SK-N-SH treated with all-trans-retinoic acid at 6 μM for 48 hours (cell line): ENCODE data around the gene OR10X1.

Experiments used
- ATAC-seq: fragments of 200-7000 bp; cut with Tn5 transposase; 3 replicates; pipeline ENCODE4 v1.9.1; 2020; ENCODE audit warnings: mild to moderate bottlenecking, moderate library complexity
- ARNTL ChIP-seq: fragments of 450-650 bp; formaldehyde crosslinking; IDR thresholded peaks from 2 replicates; pipeline ENCODE4 v1.5.0; 2020; ENCODE audit warnings: low read depth, mild to moderate bottlenecking, moderate library complexity, borderline replicate concordance
- BACH2 ChIP-seq: fragments of 250-450 bp; sonication (Bioruptor Pico); IDR thresholded peaks from 2 replicates; pipeline ENCODE4 v1.9.0; 2021; ENCODE audit warnings: mild to moderate bottlenecking, borderline replicate concordance
- CREB5 ChIP-seq: fragments of 250-450 bp; sonication (Bioruptor Pico); IDR thresholded peaks from 2 replicates; pipeline ENCODE4 v1.5.1; 2020; ENCODE audit warnings: low read depth, mild to moderate bottlenecking, moderate library complexity
- CSDC2 ChIP-seq: fragments of 250-450 bp; sonication (Bioruptor Pico); IDR thresholded peaks from 2 replicates; pipeline ENCODE4 v1.5.0; 2020; ENCODE audit warnings: mild to moderate bottlenecking, moderate library complexity
- CSRNP3 ChIP-seq: fragments of 250-450 bp; sonication (Bioruptor Pico); IDR thresholded peaks from 2 replicates; pipeline ENCODE4 v1.5.1; 2021; ENCODE audit warnings: mild to moderate bottlenecking, moderate library complexity
- ESRRG ChIP-seq: fragments of 250-450 bp; sonication (Bioruptor Pico); IDR thresholded peaks from 2 replicates; pipeline ENCODE4 v1.6.1; 2021; ENCODE audit warnings: mild to moderate bottlenecking
- GLIS3 ChIP-seq: fragments of 250-450 bp; sonication (Bioruptor Pico); IDR thresholded peaks from 2 replicates; pipeline ENCODE4 v1.5.0; 2020; ENCODE audit warnings: mild to moderate bottlenecking, moderate library complexity
- ISL1 ChIP-seq: fragments of 250-450 bp; sonication (Bioruptor Pico); IDR thresholded peaks from 2 replicates; pipeline ENCODE4 v2.1.2; 2022; ENCODE audit warnings: mild to moderate bottlenecking, moderate library complexity
- PATZ1 ChIP-seq: fragments of 250-450 bp; sonication (Bioruptor Pico); IDR thresholded peaks from 2 replicates; pipeline ENCODE4 v1.8.0; 2020; ENCODE audit warnings: mild to moderate bottlenecking, moderate library complexity, borderline replicate concordance
- PPARA ChIP-seq: fragments of 250-450 bp; sonication (Bioruptor Pico); IDR thresholded peaks from 2 replicates; pipeline ENCODE4 v1.5.0; 2020; ENCODE audit warnings: mild to moderate bottlenecking, borderline replicate concordance
- RARB ChIP-seq: fragments of 250-450 bp; sonication (Bioruptor Pico); IDR thresholded peaks from 2 replicates; pipeline ENCODE4 v1.8.0; 2021; ENCODE audit warnings: mild to moderate bottlenecking, moderate library complexity
- TCF4 ChIP-seq: fragments of 250-450 bp; sonication (Bioruptor Pico); IDR thresholded peaks from 2 replicates; pipeline ENCODE4 v1.8.0; 2021; ENCODE audit warnings: mild to moderate bottlenecking, moderate library complexity, borderline replicate concordance
- TOX ChIP-seq: fragments of 250-450 bp; sonication (Bioruptor Pico); IDR thresholded peaks from 2 replicates; pipeline ENCODE4 v1.8.0; 2021; ENCODE audit warnings: mild to moderate bottlenecking, moderate library complexity, borderline replicate concordance
- ZC3H10 ChIP-seq: fragments of 250-450 bp; sonication (Bioruptor Pico); IDR thresholded peaks from 2 replicates; pipeline ENCODE4 v1.5.1; 2021; ENCODE audit warnings: mild to moderate bottlenecking, moderate library complexity
- ZFP3 ChIP-seq: fragments of 250-450 bp; sonication (Bioruptor Pico); IDR thresholded peaks from 2 replicates; pipeline ENCODE4 v1.5.0; 2020; ENCODE audit warnings: mild to moderate bottlenecking, moderate library complexity
- ZFP30 ChIP-seq: fragments of 450-650 bp; formaldehyde crosslinking; IDR thresholded peaks from 2 replicates; pipeline ENCODE4 v1.5.0; 2022; ENCODE audit warnings: mild to moderate bottlenecking, moderate library complexity
- ZNF565 ChIP-seq: fragments of 450-650 bp; formaldehyde crosslinking; conservative IDR thresholded peaks from 2 replicates; pipeline ENCODE4 v1.5.0; 2020; ENCODE audit warnings: low read depth, mild to moderate bottlenecking, moderate library complexity
- ZNF8 ChIP-seq: fragments of 450-650 bp; formaldehyde crosslinking; IDR thresholded peaks from 2 replicates; pipeline ENCODE4 v1.5.0; 2020; ENCODE audit warnings: mild to moderate bottlenecking, moderate library complexity
- TF ChIP-seq, protein P1 (sequence below): fragments of 250-450 bp; sonication (Bioruptor Pico); IDR thresholded peaks from 2 replicates; pipeline ENCODE4 v1.8.0; 2021; ENCODE audit warnings: low read depth, mild to moderate bottlenecking, moderate library complexity, borderline replicate concordance

The OR10X1 gene

GRCh38 chr1:158537609-158538008 lies 42.1 kb downstream of the OR10X1 start:
- peak; percentile 66 for ATAC-seq
- TF ChIP-seq TOX (CRISPR knock-in tag) (no peak), CREB5 (CRISPR knock-in tag) (no peak)

DNA sequence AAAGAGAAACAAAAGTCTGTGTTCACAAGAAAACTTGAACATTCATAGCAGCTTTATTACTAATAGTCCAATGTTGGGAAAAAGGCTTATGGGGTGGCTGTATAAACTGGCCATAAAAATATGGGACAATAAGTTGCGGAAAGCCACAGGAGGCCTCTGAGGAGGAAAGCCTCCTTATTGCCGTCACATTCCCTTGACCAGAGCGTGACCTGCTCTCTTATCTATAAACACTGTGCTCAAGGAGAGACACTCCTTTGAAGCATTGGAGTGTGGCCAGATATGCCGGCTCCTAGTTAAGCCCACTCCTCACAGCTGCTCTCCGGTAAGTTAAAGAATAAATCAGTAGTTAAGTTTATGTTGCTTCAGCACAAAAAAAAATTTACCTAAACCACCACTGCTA lies 45.2 kb downstream of the OR10X1 start:
- ATAC-seq = no peak
- TF ChIP-seq ZC3H10 = no peak
- TF ChIP-seq ISL1 (CRISPR knock-in tag) = no peak
- TF ChIP-seq ZFP30 (CRISPR knock-in tag) = no peak
- no peak for TF ChIP-seq ZNF565 (CRISPR knock-in tag)
- TF ChIP-seq, protein P1, sequence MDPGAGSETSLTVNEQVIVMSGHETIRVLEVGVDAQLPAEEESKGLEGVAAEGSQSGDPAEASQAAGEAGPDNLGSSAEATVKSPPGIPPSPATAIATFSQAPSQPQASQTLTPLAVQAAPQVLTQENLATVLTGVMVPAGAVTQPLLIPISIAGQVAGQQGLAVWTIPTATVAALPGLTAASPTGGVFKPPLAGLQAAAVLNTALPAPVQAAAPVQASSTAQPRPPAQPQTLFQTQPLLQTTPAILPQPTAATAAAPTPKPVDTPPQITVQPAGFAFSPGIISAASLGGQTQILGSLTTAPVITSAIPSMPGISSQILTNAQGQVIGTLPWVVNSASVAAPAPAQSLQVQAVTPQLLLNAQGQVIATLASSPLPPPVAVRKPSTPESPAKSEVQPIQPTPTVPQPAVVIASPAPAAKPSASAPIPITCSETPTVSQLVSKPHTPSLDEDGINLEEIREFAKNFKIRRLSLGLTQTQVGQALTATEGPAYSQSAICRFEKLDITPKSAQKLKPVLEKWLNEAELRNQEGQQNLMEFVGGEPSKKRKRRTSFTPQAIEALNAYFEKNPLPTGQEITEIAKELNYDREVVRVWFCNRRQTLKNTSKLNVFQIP (CRISPR knock-in tag) = no peak
- no peak for TF ChIP-seq TOX (CRISPR knock-in tag)
- TF ChIP-seq ARNTL (CRISPR knock-in tag) = no peak
- TF ChIP-seq ESRRG (CRISPR knock-in tag) = no peak
- no peak for TF ChIP-seq TCF4 (CRISPR knock-in tag)
- TF ChIP-seq BACH2 (CRISPR knock-in tag) = no peak
- TF ChIP-seq PPARA (CRISPR knock-in tag) = no peak
- TF ChIP-seq ZFP3 (CRISPR knock-in tag) = no peak
- TF ChIP-seq PATZ1 (CRISPR knock-in tag) = no peak
- no peak for TF ChIP-seq ZNF8 (CRISPR knock-in tag)
- TF ChIP-seq GLIS3 (CRISPR knock-in tag) = no peak
- TF ChIP-seq CSRNP3 (CRISPR knock-in tag) = no peak
- TF ChIP-seq RARB (CRISPR knock-in tag) = no peak
- TF ChIP-seq CREB5 (CRISPR knock-in tag) = no peak
- TF ChIP-seq CSDC2 (CRISPR knock-in tag) = no peak
